AG04449 (cell line): ENCODE measurements around the gene TMEM259.

ENCODE experiments used
- CTCF ChIA-PET: fragments of 350-600 bp; formaldehyde crosslinking; extraction: SDS; loops from one replicate; lab custom pipeline; 2021; ENCODE audit warnings: antibody characterized with exemption; lab: Yijun Ruan, JAX
- POLR2A ChIA-PET: fragments of 400-600, 350-600 bp; formaldehyde crosslinking; extraction: SDS; loops from one replicate; lab custom pipeline; 2020; ENCODE audit warnings: antibody characterized with exemption, inconsistent platforms; lab: Yijun Ruan, JAX
- DNase-seq: peaks from one replicate; pipeline ENCODE4 v3.0.0-alpha.2; 2010; ENCODE audit warnings: low read depth, low spot score
- H3K4me3 ChIP-seq: 2 replicates; pipeline ENCODE4 v1.5.1; 2011; ENCODE audit warnings: low read depth, mild to moderate bottlenecking, control low read depth, low read length
- TF ChIP-seq, protein P1 (sequence below): IDR thresholded peaks from one replicate; pipeline ENCODE4 v1.5.1; 2011; ENCODE audit warnings: mild to moderate bottlenecking, moderate library complexity, low read length, control low read depth, inconsistent platforms; ENCODE audit not compliant: insufficient read depth; ENCODE audit errors: missing control alignments

Gene TMEM259

DNA sequence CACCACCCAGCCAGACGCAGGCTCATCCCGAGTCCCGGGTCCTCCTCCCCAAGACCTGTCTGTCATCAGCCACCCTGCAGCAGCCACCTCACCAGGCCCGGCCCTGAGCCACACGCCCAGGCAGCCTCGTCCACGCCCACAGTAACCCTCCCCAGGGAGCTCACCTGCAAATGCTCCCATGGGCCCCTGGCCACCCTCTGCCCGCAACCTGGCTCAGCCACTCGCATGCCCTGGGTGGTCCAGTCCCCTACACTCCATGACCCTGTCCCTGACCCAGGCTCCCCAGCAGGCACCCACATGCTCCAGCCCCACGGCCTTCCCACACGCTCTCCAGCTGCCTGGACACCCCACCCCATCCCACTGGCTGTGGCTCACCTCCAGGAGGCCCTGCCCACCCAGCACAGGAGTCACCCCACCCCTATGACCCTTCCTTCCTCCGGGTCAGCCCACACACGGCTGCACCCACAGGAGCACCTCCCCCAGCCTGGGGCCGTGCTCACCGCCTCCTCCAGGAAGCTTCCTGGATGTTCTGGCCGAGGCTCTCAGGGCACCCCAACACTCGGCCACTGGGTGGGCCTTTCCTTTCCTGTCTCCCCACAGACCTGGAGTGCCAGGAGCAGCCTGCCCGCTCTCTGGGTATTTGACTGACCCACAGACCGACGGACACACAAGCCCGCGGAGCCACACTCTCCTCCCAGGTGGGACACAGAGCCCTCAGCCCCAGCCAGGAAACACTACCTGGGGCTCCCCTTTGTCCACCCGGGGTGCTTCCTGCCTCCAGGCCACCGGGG, 3.6 kb downstream of the TMEM259 start:
- DNase-seq, result no peak
- POLR2A ChIA-PET, result interaction anchor here (1.3 kb wide), 1 partner anchor 227 kb away, joined by 3 read pairs; no protein-coding TSS in a partner anchor
- TF ChIP-seq, protein P1, sequence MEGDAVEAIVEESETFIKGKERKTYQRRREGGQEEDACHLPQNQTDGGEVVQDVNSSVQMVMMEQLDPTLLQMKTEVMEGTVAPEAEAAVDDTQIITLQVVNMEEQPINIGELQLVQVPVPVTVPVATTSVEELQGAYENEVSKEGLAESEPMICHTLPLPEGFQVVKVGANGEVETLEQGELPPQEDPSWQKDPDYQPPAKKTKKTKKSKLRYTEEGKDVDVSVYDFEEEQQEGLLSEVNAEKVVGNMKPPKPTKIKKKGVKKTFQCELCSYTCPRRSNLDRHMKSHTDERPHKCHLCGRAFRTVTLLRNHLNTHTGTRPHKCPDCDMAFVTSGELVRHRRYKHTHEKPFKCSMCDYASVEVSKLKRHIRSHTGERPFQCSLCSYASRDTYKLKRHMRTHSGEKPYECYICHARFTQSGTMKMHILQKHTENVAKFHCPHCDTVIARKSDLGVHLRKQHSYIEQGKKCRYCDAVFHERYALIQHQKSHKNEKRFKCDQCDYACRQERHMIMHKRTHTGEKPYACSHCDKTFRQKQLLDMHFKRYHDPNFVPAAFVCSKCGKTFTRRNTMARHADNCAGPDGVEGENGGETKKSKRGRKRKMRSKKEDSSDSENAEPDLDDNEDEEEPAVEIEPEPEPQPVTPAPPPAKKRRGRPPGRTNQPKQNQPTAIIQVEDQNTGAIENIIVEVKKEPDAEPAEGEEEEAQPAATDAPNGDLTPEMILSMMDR, result no peak
- H3K4me3 ChIP-seq, result peak overlapping the region; percentile 23
- CTCF ChIA-PET, result interaction anchor here (0.8 to 1.4 kb wide), 3 partner anchors 21 to 227 kb away, joined by 3 to 4 read pairs (median 3); no protein-coding TSS in a partner anchor

DNA sequence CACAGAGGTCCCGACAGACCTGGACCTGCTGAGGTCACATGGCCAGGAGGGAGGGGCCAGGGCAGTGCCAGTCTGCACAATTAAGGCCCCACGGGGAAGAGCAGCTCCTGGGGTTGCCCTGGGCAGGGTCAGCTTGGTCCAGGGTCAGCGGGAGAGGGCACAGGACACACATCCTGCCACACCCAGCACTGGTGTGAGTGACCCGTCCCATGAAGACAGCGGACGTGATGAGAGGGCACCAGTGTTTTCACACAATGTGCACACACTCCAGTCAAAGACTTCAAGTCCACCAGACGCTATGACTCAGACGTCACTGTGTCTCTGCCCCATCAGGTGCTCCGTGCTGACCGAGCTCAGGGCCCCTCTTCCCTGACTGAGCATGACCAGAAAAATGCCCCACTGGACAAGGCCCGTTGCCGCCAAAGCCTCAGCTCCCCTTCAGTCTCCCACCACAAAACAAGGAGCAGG, 4.2 kb downstream of the TMEM259 start:
- ChIA-PET POLR2A (interaction anchor here (1.3 kb wide), 1 partner anchor 228 kb away, joined by 3 read pairs; no protein-coding TSS in a partner anchor), CTCF (interaction anchor here (0.8 to 1.4 kb wide), 3 partner anchors 20 to 228 kb away, joined by 3 to 4 read pairs (median 3); no protein-coding TSS in a partner anchor)
- peak overlapping the region; percentile 23 for H3K4me3 ChIP-seq
- no peak for DNase-seq
- TF ChIP-seq, protein P1, result no peak

DNA sequence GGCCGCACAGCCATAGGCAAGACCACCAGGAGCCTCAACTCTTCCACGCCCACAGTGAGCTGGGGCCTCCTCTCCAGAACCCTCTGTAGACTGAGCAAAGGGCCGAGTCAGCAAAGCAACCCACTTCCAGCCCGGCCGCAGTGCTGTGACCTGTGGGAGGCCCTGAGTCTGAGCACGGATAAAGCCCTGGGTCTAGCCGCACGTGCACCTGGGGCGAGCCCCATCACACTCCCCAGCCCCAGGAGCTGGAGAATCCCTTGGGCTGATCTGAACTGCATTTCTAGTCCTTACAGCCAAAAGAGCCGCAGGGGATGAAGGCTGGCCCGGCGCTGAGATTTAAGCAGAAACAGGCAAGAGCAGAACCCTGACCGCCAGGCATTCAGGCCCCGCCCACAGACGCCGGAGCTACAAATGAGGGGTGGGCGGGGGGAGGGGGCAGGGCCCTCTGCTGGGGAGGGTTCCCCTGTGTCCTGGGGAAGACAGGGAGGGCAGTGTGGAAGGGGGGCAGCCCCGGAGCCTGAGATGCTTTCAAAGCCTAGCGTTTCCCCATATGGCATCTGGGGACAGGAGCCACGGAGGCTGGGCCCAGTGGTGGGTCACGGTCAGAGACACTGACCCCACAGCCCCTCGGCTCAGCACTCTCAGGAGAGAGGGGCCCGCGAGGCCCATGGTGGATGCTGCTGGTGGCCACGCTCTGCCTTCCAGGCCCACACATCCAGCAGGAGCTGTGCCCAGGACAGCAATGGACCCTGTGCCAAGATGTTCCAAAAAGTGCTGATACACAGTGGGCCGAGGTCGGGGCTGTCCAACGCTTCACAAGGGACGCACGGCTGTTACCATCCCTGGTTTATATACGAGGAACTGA, 4.9 kb downstream of the TMEM259 start:
- H3K4me3 ChIP-seq, result no peak overlapping the region
- ChIA-PET POLR2A (interaction anchor here (1.3 kb wide), 1 partner anchor 228 kb away, joined by 3 read pairs; no protein-coding TSS in a partner anchor), CTCF (interaction anchor here (1.0 to 1.4 kb wide), 3 partner anchors 20 to 179 kb away, joined by 3 to 4 read pairs (median 3); no protein-coding TSS in a partner anchor)
- no peak for DNase-seq
- TF ChIP-seq, protein P1, result no peak

DNA sequence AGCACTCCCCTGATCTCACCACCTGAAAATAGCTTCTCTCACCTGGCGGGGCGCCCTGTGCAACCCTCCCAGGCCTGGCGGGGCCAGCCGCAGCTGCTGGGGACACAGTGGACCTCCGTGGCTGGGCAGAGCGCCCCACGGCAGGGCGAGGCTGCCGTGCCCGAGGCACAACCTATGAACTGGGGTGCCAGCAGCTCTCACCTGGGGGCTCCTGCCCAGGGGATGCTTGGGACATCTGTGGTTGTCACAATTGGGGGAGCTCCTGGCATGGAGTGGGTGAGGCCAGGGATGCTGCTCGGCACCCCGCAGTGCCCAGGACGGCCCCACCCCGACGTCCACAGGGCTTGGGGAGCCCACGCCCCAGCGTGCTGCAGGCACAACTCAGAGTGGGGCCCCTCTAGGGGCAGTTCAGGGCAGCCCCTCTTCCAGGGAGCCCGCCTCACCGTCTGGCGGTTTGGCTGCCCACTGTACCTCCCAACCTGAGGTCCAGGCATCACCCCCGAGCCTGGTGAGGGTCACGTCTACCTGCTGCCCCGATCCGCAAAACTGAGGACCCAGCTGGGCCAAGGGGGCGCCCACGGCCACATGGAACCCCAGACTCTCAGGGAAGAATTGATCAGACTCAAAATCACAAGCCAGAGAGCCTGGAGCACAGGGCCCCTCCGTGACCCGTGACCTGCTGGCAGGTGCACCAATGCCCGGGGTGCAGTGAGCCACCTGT, 5.7 kb downstream of the TMEM259 start:
- no peak for DNase-seq
- CTCF ChIA-PET, result interaction anchor here (0.9 to 1.1 kb wide), 2 partner anchors 9 to 180 kb away, joined by 3 read pairs; no protein-coding TSS in a partner anchor
- TF ChIP-seq, protein P1, result no peak
- H3K4me3 ChIP-seq, result no peak overlapping the region
- POLR2A ChIA-PET, result no interaction called here

DNA sequence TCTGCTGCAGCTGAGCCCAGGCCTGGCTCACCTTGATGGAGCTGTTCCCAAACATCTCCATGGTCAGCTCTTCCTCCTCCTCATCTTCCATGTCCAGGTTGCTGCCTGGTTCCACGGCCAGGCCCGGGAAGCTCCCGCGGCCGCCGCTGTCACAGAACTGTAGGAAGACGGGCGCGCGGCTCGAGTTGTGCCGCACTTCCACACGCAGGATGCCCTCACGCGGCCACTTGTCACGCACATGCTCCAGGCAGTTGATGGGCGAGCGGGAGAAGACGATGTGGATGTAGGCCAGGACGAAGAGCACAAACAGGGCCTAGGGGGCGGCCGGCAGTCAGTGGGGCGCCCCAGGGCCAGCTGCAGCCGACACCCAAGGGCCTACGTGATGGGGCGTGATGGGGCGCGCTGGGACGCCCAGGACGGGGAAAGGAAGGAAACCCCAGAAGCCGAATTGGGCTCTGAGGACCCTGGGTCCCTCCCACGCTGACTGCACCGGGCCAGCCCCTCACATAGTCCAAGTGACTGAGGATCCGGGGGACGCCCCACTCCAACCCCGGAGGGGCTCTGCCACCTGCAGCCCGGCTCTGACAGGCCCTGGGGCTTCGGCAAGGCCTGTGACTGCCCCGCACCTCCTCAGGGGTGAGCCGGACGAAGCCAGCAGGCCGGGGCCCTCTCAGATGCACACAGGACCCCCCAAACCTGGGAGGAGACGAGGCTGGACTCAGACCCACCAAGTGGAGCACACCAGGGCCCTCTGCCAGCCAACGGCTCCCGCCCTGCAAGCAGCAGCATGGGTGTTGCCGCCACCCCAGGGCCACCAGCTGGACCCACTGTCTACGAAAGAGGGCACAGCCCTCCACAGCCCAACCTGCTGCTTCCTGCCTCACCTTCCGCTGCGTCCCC, 6.5 kb downstream of the TMEM259 start:
- POLR2A ChIA-PET, result no interaction called here
- no peak overlapping the region for H3K4me3 ChIP-seq
- TF ChIP-seq, protein P1, result no peak
- CTCF ChIA-PET, result interaction anchor here (0.6 to 1.1 kb wide), 3 partner anchors 9 to 180 kb away, joined by 3 read pairs; partner anchors contain the start of gene WDR18
- no peak for DNase-seq
